ENCODE measurements around the gene DSCAML1.

The DSCAML1 gene

DNA sequence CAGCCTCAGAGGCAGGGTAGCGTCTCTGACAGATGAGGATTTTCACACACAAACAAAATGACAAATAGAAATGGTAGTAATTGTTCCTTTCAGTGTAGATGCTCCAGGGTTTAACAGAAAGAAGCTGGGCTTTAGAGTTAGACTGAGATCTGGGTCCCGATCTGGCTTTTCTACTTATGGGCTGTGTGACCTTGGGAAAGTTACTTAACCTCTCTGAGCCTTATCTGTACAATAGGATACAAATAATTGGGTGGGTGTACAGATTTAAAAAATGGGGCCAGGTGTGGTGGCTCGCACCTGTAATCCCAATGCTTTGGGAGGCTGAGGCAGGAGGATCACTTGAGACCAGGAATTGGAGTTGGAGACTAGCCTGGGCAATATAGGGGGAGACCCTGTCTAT, 264.4 kb downstream of the DSCAML1 start:
- no peak overlapping the region for H3K4me3 ChIP-seq (ENCODE audit: low read depth, low read length)
- ChIA-PET CTCF (no interaction called here), POLR2A (no interaction called here)
- TF ChIP-seq CTCF (IDR thresholded peaks at IDR 0.05; ENCODE audit: insufficient read depth, low read length, missing control alignments): no peak
- no peak for DNase-seq (ENCODE audit: low read depth, low spot score)

DNA sequence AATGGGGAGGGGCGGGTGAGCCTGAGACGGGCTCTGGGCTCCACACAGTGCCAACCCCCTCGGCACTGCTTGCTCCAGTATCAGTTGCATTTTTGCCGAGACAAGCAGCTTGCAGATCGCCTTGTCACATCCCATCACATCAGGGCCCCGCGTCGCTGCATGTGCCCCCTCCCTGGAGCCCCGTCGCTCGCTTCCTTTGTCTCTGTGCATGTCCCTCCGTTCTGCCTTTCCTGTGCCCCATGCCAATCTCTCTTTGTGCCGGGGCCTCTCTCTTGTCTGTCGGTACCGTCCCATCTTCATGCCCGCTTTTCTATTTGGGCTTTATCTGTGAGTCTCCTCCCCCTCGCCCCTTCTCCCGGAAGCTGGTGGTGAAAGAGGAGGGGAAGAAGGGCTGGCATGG, 267.2 kb downstream of the DSCAML1 start:
- no peak overlapping the region for H3K4me3 ChIP-seq (ENCODE audit: low read depth, low read length)
- no peak for DNase-seq (ENCODE audit: low read depth, low spot score)
- ChIA-PET CTCF (no interaction called here), POLR2A (no interaction called here)
- TF ChIP-seq CTCF (IDR thresholded peaks at IDR 0.05; ENCODE audit: insufficient read depth, low read length, missing control alignments): no peak

DNA sequence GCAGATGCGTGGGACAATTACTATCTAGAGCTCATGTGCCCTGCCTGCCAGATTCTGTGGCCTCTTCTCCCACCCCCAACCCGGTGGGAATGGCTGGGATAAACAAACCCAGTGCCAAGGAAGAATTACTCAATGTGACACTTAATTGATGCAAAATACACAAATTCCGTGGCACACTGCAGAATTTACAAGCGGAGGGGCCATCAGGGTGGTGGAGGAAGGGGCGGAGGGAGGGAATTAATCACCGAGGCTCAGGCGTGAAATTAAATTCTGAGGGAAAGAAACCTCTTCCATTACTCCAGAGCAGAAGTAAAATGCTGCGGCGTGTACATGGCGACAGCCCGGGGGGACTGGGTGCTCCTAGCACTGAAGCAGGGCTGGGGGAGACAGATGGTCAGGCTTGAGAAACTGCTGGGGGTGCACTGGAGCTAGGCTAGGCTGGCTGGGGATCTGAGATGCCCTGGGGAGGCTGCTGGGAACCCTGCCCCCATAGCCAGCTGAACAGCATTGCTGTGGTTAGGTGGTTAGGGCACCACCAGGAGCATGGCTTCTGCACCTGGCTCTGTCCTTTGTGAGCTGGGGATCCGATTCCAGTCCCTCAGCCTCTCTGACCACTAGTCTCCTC, 268.8 kb downstream of the DSCAML1 start:
- POLR2A ChIA-PET: no interaction called here
- no peak for DNase-seq (ENCODE audit: low read depth, low spot score)
- no peak overlapping the region for H3K4me3 ChIP-seq (ENCODE audit: low read depth, low read length)
- CTCF ChIA-PET: no interaction called here
- TF ChIP-seq CTCF (IDR thresholded peaks at IDR 0.05; ENCODE audit: insufficient read depth, low read length, missing control alignments): no peak

DNA sequence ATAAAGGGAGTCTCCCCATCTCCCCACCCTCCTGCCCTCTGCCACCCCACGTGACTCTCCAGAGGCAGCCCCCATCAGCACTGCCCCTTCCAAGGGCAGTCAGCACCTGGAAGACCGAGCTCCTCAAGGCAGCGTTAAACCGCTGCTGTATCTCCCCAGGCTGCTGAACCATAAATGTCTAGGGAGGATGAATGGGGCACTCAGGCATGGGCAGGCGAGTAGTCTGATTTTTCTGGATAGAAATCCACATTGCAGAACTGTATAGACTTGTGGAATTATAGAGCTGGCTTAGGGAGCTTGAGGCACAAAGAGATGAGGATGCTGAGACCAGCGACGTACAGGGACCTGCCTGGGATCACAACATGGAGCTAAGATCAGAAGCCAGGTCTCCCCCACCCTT, 269.7 kb downstream of the DSCAML1 start:
- ChIA-PET CTCF (interaction anchor here (1.0 kb wide), 1 partner anchor 50 kb away, joined by 3 read pairs; no protein-coding TSS in a partner anchor), POLR2A (no interaction called here)
- no peak for TF ChIP-seq CTCF (IDR thresholded peaks at IDR 0.05; ENCODE audit: insufficient read depth, low read length, missing control alignments)
- DNase-seq (ENCODE audit: low read depth, low spot score): no peak
- no peak overlapping the region for H3K4me3 ChIP-seq (ENCODE audit: low read depth, low read length)

DNA sequence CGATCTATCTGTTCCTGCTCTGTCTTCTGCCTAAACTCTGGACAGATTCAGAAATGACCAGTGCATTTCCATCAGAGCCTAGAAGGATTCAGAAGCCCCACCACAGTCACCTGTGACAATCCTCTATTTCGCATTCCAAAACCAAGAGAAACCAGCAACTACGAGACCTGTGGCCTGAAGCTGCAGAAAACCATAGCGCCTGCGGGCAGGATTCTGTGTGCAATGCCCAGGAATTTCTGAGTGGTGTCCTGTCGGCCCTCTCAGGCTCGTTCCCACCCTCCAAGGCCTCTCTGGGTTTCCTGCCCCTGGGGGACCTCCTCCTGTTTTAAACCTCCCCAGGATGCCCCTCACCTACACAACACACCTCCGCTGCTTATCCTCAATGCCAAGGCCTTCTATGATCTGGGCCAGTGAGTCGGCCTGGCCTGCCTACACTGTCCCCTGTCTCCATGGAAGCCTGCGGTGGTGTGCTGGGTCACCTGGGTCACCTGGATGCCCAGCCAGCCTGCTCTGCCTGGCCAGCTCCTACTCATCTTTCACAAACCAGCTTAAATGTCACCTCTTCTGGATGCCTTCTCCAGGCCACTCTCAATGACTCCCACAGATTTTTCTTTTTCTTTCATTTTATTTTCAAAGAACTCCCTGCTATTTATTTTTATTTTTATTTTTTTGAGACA, 271.0 kb downstream of the DSCAML1 start:
- no peak for TF ChIP-seq CTCF (IDR thresholded peaks at IDR 0.05; ENCODE audit: insufficient read depth, low read length, missing control alignments)
- CTCF ChIA-PET: no interaction called here
- no peak overlapping the region for H3K4me3 ChIP-seq (ENCODE audit: low read depth, low read length)
- POLR2A ChIA-PET: interaction anchor here (0.6 kb wide), 1 partner anchor 196 kb away, joined by 3 read pairs; no protein-coding TSS in a partner anchor
- no peak for DNase-seq (ENCODE audit: low read depth, low spot score)

DNA sequence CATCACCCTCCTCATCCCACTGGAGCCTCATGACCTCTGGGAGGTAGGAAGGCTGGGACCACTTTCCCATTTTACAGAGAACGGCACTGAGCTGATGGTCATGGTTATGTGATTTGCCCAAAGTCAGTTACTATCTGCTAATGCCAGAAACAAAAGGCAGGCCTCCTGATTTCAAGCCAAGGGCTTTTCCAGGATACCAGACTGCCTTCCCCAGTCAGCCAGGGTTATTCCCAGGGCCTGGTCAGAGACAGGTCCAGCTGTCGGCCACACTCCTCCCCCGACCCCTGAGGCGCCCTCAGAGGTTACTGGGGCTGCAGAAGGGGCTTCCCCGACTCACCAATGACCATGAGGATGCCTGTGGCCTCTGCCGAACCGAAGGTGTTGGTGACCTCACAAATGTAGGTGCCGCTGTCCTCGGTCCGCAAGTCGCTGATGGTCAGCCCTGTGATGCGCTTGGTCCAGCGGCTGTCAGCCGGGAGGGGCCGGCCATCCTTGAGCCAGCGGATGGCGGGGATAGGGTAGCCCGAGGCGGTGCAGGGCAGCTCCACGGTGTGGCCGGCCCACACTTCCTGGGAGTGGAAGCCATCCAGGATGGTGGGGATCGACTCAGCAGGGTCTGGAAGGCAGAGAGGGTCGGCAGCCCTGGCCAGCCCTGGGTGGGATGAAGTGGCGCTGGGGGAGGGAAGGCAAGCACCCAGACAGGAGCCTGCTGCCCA, 272.4 kb downstream of the DSCAML1 start:
- POLR2A ChIA-PET: no interaction called here
- DNase-seq (ENCODE audit: low read depth, low spot score): no peak
- no peak for TF ChIP-seq CTCF (IDR thresholded peaks at IDR 0.05; ENCODE audit: insufficient read depth, low read length, missing control alignments)
- CTCF ChIA-PET: no interaction called here
- H3K4me3 ChIP-seq (ENCODE audit: low read depth, low read length): no peak overlapping the region
